Suprapubic skin (tissue), 4 donors: Measurements from ENCODE around the gene BMPER. TPM values are rescaled to one million over a fixed set of nuclear protein-coding genes. Genes with fewer than 3 reads are reported as not detected.

Experiments used
- DNase-seq, 2 donors: peaks; one replicate each; pipeline ENCODE4 v3.0.0-alpha.2; 2019; ENCODE audit warnings: low spot score in 2 of 2
- H3K27ac ChIP-seq: fragments of 200-600 bp; sonication (generic); one replicate; pipeline ENCODE4 v1.5.1; 2019
- H3K27me3 ChIP-seq: fragments of 200-600 bp; sonication (generic); one replicate; pipeline ENCODE4 v1.5.1; 2019
- H3K36me3 ChIP-seq: fragments of 200-600 bp; sonication (generic); one replicate; pipeline ENCODE4 v1.5.1; 2019
- H3K4me1 ChIP-seq: fragments of 200-600 bp; sonication (generic); one replicate; pipeline ENCODE4 v1.5.1; 2019
- H3K4me3 ChIP-seq: fragments of 200-600 bp; sonication (generic); one replicate; pipeline ENCODE4 v1.5.1; 2019; ENCODE audit warnings: mild to moderate bottlenecking
- H3K9me3 ChIP-seq: fragments of 200-600 bp; sonication (generic); one replicate; pipeline ENCODE4 v1.5.1; 2019
- EP300 ChIP-seq: sonication (generic); formaldehyde crosslinking; IDR thresholded peaks from one replicate; pipeline ENCODE4 v1.6.1; 2017; ENCODE audit warnings: antibody characterized with exemption
- POLR2A ChIP-seq, 2 donors: fragments of 450-650 bp; IDR thresholded peaks; one replicate each; pipeline ENCODE4 v1.6.1; 2017; ENCODE audit warnings: antibody characterized with exemption in 2 of 2, mild to moderate bottlenecking in 2 of 2, moderate library complexity in 2 of 2
- POLR2AphosphoS5 ChIP-seq, 3 donors: sonication (generic); formaldehyde crosslinking; IDR thresholded peaks; one replicate each; pipeline ENCODE4 v1.6.1; 2017; ENCODE audit warnings: antibody characterized with exemption in 3 of 3
- WGBS: methylation state at CpG from one replicate; pipeline ENCODE4 v1.1.5; 2018; 5-methylcytosine and 5-hydroxymethylcytosine counted together
- total RNA-seq, 4 donors: library from RNA; depleted of rRNA; stranded (reverse); fragments of >200 nt; gene quantifications; one replicate each; pipeline ENCODE4 v1.1.0, GENCODE V29; 2016
- TF ChIP-seq, protein P1 (sequence below), 2 donors: fragments of 200-600 bp in 1 of 2; fragments of 450-650 bp in 1 of 2; sonication (generic) in 1 of 2; IDR thresholded peaks; one replicate each; pipeline ENCODE4 v1.5.1; 2016 to 2019; ENCODE audit warnings: antibody characterized with exemption in 2 of 2, mild to moderate bottlenecking in 1 of 2, moderate library complexity in 1 of 2

Gene BMPER
- total RNA-seq, 4 donors from 2014 or later, result 0.52 to 7.2 (median 1.2) TPM

DNA sequence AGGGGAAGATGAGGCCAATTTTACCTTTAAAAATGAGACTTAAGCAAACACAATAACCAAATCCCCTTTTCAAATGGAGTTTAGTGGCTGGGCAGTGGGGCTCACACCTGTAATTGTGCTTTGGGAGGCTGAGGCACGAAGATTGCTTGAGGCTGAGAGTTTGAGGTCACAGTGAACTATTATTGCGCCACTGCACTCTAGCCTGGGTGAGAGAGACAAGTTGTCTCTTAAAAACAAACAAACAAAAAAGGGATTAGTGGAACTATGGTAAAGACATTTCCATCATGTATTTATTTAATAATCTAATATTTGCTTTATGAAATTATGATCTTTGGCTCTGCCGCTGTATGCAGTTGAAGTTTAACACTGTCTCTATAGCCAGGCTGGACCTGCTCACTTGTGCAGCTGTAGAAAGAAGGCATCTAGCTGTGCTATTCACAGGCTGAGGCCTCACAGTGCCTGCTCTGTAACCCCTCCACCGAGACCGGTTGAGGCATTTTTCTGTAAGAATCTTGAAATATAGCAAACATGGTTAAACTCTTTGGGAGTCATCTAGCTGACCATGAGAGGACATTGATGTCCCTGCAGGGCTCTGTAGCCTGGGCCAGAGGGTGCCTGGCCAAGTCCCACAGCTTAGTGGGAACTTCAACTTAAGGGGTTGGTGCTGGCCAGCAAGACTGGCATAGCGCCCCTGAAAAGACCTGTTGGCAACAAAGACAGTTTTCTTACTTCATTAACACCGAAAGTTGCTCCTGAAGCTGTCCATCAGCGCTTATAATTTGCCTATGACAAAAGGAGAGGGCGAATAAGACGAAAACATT lies 131.8 kb downstream of the BMPER start:
- Histone ChIP-seq H3K4me3 (no peak overlapping the region), H3K4me1 (no peaks in the 10 kb centered on the region), H3K27ac (no peak overlapping the region), H3K36me3 (no peaks in the 10 kb centered on the region), H3K27me3 (no peaks in the 10 kb centered on the region), H3K9me3 (no peaks in the 10 kb centered on the region)
- TF ChIP-seq POLR2A (IDR thresholded peaks at IDR 0.05) (no peak), POLR2AphosphoS5 (IDR thresholded peaks at IDR 0.05) (no peak), EP300 (no peak)
- TF ChIP-seq, protein P1, sequence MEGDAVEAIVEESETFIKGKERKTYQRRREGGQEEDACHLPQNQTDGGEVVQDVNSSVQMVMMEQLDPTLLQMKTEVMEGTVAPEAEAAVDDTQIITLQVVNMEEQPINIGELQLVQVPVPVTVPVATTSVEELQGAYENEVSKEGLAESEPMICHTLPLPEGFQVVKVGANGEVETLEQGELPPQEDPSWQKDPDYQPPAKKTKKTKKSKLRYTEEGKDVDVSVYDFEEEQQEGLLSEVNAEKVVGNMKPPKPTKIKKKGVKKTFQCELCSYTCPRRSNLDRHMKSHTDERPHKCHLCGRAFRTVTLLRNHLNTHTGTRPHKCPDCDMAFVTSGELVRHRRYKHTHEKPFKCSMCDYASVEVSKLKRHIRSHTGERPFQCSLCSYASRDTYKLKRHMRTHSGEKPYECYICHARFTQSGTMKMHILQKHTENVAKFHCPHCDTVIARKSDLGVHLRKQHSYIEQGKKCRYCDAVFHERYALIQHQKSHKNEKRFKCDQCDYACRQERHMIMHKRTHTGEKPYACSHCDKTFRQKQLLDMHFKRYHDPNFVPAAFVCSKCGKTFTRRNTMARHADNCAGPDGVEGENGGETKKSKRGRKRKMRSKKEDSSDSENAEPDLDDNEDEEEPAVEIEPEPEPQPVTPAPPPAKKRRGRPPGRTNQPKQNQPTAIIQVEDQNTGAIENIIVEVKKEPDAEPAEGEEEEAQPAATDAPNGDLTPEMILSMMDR (IDR thresholded peaks at IDR 0.05), result no peak
- WGBS, result 81% methylated on average over 10 of the region's 10 CpGs
- DNase-seq, result no peak

DNA sequence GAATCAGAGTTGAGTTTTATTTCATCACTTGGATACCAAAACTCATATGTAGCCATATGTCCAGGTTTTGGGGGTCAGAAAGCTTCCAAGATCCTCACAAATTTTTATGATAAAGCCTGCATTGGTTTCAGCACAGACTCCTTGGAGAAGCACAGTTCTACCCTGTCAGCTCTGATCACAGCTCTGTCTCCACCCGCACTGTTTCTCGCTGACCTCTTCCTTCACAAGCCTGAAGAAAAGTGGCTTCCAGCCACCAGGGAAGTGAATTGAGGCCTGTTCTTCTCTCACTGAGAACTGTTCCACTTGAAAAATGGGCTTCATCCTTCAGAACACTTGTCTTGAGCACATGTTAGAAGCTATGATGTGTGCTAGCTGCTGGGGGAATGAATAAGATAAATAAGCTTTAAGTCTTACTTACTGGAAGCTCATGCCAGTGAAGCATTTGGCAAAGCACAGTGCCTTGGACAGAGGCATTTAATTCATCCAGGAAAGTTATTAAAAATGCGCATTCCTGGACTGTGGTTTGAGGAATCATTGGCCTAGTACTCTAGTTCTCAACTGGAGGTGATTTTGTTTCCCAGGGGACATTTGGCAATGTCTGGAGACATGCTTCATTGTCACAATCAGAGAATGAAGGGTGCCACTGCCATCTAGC lies 133.6 kb downstream of the BMPER start:
- Histone ChIP-seq H3K27ac (no peak overlapping the region), H3K4me3 (no peak overlapping the region), H3K27me3 (no peaks in the 10 kb centered on the region), H3K36me3 (no peaks in the 10 kb centered on the region), H3K9me3 (no peaks in the 10 kb centered on the region), H3K4me1 (no peaks in the 10 kb centered on the region)
- WGBS, result 95% methylated on average over 3 of the region's 3 CpGs
- DNase-seq, result no peak
- TF ChIP-seq, protein P1 (IDR thresholded peaks at IDR 0.05), result no peak
- TF ChIP-seq EP300 (no peak), POLR2AphosphoS5 (IDR thresholded peaks at IDR 0.05) (no peak), POLR2A (IDR thresholded peaks at IDR 0.05) (no peak)

DNA sequence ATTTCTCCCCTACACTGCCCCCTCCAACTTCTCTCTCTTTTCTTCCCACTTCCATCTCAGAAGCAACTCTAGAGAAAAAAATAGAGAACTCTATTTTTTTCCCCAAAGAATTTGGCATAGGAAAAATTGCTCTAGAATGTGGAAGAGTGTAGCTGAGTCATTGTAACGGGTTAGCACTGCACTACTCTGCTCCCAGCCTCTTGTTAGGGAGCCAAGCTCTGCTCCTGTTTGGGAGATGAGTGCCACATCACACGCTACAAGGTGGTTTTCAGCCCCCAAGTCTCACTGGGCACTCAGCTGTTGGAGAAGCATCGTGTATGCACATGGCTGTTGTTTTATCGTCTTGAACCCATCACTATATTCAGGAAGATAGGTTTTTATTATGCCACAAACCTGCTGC lies 136.4 kb downstream of the BMPER start:
- Histone ChIP-seq H3K9me3 (no peaks in the 10 kb centered on the region), H3K4me1 (no peaks in the 10 kb centered on the region), H3K4me3 (no peak overlapping the region), H3K36me3 (no peaks in the 10 kb centered on the region), H3K27ac (no peak overlapping the region), H3K27me3 (no peaks in the 10 kb centered on the region)
- DNase-seq, result no peak
- WGBS, result 82% methylated on average over 4 of the region's 4 CpGs
- no peak for TF ChIP-seq POLR2AphosphoS5 (IDR thresholded peaks at IDR 0.05)
- TF ChIP-seq, protein P1 (IDR thresholded peaks at IDR 0.05), result no peak
- no peak for TF ChIP-seq POLR2A (IDR thresholded peaks at IDR 0.05)
- no peak for TF ChIP-seq EP300

DNA sequence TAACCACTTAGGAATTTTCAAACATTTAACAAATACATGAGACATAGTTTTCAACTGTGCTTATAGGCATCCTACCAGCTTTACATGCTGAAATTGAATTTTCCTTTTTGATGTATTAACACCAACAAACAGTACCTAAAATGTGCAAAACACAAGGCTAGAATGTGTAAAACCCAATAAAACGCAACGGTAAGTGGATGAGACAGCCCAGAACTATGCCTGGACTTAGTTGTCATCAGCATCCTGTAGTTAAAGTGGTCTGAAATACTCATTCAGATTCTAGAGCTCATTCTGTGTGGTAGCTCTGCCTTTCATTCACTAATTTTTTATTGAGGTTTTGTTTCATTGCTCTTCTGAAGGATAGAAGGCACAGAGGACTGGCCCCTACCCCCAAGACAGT lies 137.1 kb downstream of the BMPER start:
- no peak overlapping the region for H3K27ac ChIP-seq
- H3K4me1 ChIP-seq, result no peaks in the 10 kb centered on the region
- H3K36me3 ChIP-seq, result no peaks in the 10 kb centered on the region
- H3K9me3 ChIP-seq, result no peaks in the 10 kb centered on the region
- TF ChIP-seq, protein P1 (IDR thresholded peaks at IDR 0.05), result no peak
- no peak for TF ChIP-seq EP300
- no peak for TF ChIP-seq POLR2AphosphoS5 (IDR thresholded peaks at IDR 0.05)
- TF ChIP-seq POLR2A (IDR thresholded peaks at IDR 0.05), result no peak
- DNase-seq, result no peak
- no peaks in the 10 kb centered on the region for H3K27me3 ChIP-seq
- 86% methylated on average over 2 of the region's 2 CpGs for WGBS
- H3K4me3 ChIP-seq, result no peak overlapping the region
